HG02571 (cell line): ENCODE data around the gene RAPGEF4.
"Not testable (repeated sequence)": the region's sequence is repeated elsewhere in the genome, so short reads cannot be mapped to it uniquely, and the experiment has no call there.

Experiments
- ATAC-seq: cut with Tn5 transposase; IDR thresholded peaks from one replicate; pipeline ENCODE4 v1.9.1; 2021; ENCODE audit warnings: mild to moderate bottlenecking, moderate library complexity; ENCODE audit not compliant: unreplicated experiment

RAPGEF4 gene

DNA sequence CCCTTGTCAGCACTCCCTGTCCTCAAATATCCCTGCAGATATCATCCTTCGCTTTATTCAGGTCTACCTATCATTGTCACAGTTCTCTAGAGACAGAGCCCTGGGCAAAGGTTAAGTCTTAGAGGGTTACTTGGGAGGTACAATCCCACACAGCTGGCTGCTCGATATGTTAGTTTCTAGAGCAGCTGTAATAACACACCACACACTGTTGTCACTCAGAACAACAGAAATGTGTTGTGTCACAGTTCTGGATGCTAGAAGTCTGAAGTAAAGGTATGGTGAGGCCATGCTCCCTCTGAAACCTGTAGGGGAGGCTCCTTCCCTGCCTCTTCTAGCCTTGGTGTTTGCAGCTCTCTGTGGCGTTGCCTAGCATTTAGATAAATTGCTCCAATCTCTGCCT lies 9.9 kb upstream of the RAPGEF4 start:
- no peak for ATAC-seq

DNA sequence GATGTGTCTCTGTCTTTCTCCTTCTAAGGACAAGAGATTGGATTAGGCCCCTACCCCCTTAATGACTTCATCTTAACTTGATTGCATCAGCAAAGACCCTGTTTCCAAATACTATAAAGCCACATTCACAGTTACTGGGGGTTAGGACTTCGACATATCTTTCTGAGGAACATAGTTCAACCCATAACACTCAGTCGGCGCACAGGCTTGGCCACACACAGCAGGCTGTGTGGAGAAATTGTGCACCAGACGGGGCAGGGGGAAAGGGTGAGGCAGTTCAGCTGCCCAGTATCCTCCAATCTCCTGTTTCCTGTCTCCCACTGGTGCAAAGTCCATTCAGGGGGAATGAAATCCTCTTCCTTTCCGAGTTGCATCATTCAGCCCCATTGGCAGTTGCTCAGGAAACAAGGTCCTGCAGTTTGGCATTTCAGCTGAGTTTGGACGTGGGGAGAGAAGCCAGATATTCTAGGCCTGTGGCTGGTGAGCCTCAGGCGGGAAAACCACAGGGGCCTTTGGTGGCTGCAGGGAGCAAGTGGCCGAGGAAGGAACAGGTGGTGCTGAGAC lies 9.4 kb upstream of the RAPGEF4 start:
- no peak for ATAC-seq

DNA sequence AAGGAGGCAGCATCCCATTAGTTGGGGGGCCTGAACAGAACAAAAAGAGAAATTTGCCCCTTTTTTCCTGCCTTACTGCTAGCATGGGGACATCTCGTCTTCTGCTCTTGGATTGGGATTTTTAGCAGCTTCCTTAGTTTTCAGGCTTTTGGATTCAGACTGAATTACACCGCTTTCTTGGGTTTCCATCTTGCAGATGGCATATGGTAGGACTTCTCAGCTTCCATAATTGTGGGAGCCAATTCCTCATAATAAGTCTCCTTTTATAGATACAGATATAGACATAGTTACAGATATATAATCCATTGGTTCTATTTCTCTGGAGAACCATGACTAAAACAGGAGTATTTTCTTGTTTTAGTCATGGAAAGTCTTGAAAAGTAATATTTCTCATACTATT lies 5.2 kb upstream of the RAPGEF4 start:
- no peak for ATAC-seq

DNA sequence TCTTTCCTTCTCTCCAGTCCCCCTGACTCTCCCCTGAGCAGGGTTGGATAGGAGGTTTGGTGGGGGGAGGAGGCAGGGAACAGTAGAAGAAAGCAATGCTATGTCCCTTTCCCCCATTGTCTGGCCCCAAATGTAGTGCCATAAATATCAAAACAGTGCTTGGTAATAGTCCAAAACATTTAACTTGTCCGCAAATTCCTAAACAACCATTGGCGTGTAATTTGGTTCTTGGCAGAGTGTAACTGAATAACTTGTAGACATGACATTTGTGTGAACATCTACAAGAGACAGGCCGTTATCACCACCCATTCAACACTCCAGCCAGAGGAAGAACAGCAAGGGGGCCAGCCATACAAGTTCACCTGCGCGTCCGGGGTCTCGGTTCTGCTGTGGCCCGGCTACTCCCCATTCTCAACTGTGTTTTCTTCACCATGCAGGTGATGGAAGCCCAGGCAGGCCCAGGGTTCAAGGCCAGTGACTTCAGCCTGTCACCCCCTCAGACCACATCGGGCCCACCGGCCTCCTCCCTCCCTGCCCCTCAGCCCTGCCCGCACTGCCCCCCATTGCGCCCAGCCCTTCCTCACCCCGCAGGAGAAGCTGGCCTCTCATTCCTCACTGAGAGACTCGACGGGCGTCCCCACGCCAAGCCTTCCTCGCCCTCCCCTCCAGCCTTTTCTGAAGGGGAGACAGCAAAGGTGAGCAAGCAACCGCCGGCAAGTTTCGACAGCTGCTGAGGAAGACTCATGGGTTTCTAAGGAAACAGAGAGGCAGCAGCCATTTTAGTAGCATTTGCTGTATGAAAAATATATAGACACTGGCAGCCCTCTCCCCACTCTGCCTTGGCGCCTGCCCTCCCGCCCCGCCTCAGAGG lies 699 bp upstream of the RAPGEF4 start:
- no peak for ATAC-seq

DNA sequence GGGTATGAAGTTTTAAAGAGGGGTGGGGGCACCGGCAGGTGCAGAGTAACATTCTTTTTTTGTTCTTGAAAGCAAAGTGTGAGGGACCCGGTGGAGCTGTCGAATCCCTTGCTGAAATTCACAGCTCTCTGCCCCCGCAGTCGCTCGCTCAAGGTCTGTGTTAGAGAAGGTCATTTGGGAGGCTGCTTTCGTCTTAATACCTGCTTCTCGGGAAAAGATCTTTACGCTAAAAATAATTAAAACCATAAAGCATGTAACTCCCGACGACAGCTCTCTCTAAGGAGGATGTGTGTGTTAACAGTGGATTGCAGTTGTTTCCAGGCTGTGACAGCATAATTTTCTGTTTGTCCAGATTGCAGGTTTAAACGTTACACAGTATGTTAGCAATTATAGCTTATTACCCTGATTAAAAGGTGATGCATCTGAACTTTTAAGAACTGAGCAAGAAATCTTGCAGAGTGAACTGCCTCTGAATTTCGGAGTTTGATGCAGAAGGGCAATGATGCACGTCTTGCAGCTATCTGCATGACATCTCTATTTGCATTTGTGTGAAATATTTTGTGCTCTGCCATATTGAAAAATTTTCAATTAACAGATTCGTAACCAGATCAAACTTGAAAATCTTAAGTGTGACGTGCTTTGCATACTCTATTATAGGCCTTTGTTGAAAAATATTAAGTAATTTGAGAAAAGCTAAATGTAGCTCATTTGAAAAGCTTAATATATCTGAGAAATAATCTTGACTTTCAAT lies 954 bp downstream of the RAPGEF4 start:
- ATAC-seq: no peak

DNA sequence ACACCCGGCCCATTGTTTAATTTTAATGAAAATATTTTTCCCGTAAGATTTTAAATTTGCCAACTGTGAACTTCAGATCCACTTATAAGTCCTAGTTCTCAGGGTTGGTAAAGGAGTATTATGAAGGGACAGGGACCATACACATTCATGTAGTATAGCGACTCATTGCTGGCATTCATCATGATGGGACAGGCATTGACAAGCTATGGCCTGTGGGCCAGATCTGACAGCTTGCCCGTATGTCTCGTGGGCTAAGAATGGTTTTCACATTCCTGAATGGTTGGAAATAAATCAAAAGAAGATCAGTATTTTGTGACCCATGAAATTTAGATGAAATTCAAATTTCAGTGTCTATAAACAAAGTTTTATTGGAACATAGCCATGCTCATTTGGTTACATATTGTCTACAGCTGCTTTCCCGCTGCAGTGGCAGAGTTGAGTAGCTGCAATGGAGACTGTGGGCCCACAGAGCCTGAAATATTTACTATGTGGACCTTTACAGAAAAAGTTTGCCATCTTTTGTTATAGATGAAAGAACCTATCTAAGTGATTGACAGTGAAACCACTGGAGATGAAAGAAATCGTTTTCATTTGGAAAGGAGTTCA lies 4.1 kb downstream of the RAPGEF4 start:
- ATAC-seq: no peak

DNA sequence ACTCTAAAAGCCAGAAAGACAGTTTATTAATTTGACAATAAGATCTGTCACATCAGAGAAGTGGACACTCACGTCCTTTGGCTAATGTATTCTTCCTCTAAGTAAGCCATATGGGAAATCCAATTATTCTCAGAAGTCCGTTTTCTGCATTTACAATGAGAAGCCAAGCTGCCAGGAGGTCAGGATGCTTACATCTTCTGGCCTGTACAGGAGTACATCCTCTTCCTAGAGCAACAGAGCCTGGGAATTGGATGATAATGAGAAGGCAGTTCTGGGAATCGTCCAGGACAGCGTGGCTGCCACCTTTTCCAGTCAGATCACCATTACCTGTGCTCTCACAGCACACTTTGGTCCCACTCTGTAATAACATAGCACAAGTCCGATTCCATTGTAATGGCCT lies 5.2 kb downstream of the RAPGEF4 start:
- no peak for ATAC-seq

DNA sequence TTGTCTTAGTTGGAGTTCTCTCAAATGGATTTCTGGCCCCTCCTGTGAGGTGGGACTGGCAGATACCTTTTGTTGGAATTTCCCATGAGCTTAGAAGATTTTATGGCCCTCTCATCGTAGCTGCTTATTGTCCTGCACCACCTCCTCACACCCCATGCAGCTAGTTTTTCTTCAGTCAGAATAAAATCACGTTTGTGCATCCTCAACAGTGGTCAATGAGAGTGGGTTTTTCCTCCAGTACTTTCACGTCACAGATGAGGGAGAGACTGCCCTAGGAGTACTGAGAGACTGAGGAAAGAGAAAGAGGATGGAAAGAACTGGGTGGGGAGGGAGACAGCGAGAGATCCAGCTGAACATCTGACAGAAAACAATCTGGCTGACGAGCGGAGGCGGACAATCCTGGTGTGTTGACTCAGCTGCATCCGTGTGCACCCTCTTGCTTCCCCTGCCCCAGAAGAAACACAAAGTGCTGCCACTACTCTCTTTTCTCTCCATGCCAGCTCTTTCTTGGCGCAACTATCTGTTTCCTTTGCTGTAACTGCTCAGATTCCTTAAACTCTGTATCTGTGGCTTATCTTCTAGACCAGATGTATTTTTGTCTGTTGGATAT lies 7.4 kb downstream of the RAPGEF4 start:
- no peak for ATAC-seq

DNA sequence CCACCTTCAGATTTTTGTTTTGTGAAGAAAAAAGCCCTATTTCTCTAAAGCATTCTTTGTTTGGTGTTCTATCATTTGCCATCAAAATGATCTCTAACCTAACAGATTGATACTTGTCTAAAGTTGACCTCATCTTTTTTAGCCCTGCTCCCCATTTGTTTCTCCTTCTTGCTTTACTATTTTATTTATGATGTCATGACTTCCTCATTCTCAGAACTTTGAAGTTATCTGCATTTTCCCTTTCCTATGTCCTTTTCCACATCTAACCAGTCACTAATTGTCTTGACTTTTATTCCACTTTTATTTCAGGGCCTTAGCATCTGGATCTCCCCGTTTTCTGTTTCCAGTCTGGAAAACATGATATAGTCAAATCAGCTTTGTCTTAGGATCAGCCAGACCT lies 8.3 kb downstream of the RAPGEF4 start:
- ATAC-seq: no peak

DNA sequence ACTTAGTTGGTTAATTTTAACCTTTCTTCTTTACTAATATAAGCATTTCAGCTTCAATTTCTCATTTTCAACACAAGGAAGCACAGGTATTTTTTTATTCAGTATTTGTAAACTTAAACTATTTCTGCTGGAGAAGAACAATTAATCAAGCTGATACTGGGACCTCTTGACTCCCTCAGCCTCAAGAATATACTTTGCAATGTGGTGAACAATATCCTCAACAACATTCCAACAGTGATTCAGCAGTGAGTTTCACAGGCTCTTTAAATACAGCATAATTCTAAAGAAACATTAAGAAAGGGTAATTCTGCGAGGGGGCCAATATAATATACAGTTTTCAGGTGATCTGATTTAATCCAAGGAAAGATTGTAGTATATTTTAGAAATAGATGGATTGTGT lies 10.0 kb downstream of the RAPGEF4 start:
- no peak for ATAC-seq

DNA sequence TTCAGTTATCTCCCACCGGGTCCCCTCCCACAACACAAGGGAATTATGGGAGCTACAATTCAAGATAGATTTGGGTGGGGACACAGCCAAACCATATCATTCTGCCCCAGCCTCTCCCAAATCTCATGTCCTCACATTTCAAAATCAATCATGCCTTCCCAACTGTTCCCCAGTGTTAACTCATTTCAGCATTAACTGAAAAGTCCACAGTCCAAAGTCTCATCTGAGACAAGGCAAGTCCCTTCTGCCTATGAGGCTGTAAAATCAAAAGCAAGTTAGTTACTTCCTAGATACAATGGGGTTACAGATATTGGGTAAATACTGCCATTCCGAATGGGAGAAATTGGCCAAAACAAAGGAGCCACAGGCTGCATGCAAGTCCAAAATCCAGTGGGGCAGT lies 12.9 kb downstream of the RAPGEF4 start:
- not testable (repeated sequence) for ATAC-seq

DNA sequence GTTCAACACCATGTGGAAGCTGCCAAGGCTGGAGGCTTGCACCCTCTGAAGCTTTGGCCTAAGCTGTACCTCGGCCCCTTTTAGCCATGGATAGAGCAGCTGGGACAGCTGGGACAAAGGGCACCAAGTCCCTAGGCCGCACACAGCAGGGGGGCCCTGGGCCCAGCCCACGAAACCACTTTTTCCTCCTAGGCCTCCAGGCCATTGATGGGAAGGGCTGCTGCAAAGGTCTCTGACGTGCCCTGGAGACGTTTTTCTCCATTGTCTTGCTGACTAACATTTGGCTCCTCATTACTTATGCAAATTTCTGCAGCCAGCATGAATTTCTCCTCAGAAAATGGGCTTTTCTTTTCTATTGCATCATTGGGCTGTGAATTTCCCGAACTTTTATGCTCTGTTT lies 13.7 kb downstream of the RAPGEF4 start:
- ATAC-seq: no peak

DNA sequence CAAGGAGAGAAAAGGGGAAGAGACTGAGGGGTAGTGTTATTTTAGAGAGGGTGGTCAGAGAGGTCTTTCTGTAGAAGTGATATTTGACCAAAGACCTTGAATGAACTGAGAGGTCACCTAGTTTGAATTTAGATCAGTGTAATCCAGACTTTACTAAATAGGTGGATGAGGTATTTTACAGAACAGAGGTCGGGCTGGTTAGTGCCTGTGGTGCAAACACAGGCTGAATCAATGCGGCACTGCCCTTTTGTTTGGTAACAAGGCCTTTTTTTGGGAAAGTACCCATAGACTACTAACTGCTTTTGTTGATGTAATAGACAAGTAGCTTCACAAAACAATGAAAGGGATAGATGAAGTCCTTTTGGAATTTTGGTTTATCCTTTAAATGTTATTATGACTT lies 15.9 kb downstream of the RAPGEF4 start:
- ATAC-seq: no peak

DNA sequence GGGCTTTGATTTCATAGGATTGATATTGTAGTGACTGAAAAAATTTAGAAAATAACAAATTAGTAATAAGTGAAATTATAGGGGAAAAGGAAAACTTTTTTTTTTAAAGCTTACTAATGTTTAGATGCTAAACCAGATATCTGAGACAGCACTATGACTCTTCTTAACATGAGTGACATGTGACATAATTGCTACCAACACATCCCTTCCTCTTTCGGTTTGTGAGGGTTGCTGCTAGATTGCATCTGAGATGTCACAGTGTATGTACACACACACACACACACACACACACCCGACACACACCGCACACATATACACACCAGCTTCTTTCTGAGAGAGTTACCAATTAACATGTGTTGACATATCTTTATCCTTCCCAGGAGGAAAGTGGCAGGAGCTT lies 18.0 kb downstream of the RAPGEF4 start:
- ATAC-seq: no peak

DNA sequence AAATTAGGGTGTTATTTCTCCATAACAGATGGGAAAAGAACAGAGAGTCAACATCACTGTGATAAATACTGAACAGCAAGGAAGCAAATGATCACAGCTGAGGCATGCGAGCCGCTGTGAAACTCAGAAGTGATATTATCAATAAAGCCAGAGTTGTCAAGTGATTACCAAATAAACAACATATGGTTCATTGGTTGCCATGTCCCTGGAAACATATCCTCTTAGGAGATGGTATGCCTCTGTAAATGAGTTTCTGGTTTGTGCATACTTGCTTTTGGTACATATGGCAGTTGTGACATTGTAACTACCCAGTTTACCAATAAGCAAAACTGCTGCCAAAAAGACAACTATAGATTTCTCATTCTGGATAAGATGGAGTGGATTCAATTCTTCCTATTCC lies 23.8 kb downstream of the RAPGEF4 start:
- ATAC-seq: no peak

DNA sequence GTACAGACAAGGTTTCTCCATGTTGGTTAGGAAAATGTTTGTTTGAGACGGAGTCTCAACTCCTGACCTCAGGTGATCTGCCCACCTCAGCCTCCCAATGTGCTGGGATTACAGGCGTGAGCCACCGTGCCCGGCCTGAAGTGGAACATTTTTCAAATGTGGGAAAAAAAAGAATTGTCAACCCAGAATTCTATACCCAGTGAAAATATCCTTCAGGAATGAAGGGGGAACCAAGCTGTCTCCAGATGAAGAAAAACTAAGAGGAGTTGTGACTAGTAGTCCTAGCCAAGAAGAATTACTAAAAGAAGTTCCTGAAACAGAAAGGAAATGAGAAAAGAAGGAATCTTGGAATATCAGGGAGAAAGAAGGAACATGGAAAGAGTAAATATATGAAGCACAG lies 25.7 kb downstream of the RAPGEF4 start:
- ATAC-seq: no peak

DNA sequence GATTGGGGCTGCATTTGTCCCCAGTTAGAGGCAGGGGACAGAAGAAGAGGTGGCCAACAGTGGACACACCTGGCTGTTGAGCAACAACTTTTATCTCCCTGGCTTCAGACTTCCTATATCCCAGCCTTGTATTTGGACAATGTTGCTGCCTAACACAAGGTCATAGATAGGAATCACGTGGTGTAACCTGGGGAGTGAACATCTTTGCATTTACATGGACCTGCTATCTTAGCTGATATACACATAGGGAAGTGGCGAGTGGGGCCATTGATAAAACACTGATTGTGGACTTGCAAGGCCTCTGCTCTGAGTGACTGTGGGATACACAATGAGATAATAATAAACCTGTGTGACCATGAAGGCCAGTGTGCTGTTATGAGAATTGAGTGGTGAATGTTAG lies 26.9 kb downstream of the RAPGEF4 start:
- ATAC-seq: no peak

DNA sequence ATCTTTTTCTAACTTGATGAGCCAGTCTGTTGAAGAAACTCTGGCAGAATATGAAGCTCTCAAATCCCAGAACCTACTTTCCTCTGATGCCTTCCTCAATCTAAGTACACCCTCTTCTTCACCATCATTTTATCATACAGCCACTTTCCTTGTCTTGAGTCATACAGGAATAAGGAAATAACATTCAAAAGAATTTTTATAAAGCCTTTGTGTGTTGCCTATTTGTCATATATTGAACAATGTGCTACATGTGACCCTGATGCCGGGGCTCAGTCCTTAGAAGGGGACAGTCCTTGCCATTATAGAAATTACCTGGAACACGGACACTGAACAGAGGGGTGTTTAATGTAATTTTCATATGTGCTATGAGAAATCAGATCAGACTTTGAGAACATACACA lies 27.4 kb downstream of the RAPGEF4 start:
- ATAC-seq: no peak

DNA sequence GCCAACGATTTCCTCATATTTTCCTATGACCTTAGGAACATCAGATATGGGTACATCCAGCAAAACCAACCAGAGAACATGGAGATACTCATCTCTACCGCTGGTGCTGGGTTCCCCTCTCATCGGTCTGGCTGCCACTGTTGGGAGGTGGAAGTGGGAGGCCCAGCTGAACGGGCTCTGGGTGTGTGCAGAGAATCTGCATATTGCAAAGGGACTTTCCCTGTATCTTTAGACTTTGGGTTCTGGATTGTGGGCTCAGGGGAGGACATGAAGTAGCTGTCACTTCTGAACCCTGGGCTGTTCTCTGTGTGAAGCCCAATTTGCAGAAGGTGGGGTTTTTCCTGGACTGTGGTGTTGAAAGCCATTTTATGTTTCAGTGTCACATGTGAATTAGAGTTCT lies 30.0 kb downstream of the RAPGEF4 start:
- no peak for ATAC-seq

DNA sequence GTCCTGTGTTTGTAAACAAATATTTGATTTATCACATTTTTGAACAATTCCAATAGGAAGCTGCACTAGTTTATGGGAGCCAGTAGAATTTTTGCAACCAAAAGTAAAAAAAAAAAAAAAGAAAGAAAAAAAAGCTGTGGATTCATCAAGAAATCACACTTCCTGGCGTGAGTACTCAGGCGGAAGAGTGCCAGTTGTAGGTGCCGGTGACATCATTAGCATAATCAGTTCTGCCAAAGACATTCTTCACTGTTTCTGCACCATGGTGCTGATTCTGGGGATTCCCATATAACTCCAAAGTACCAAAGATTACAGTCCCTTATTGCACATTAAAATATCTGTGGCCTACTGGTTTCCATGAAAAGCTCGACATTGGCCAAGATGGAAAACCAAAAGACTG lies 32.8 kb downstream of the RAPGEF4 start:
- ATAC-seq: no peak

DNA sequence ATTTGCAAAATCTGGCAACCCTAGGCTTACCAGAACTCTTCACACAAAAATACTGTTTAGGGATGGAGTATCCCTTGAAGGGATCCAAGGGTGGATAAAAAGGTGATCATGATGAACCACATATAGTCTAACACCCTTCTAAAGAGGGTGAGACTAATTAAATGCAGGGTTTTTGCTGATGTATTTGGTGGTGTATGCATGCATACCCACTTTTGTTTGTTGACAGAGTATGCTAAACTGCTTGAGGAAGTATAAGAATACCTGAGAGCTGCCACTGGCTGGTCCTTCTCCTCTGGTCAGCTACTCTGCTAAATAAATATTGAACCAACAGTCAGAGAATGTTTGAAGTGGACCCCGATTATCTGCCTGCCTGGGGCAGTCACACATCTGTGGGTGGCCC lies 34.2 kb downstream of the RAPGEF4 start:
- no peak for ATAC-seq
